ENCODE results near the gene PMIS2.

PMIS2 gene

DNA sequence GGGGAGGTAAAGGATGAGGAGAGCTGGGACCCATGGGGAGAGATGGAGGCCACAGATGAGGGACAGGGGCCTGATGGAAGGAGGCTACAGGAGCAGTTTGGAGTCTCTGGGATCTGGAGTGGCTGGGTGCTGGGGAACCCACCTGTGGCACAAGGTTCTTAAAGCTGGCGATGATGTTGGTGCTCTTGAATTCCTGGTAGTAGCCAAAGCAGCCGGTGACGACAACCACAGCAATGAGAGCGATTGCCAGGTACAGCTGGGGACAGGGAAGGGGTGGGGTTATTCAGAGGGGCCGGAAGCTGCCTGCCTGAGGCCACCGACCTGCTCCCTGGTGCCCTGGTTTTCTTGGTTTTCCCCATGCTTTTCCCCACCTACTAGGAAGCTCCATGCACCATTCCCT, 25.3 kb upstream of the PMIS2 start:
- no peak for DNase-seq (ENCODE audit: low spot score)
- TF ChIP-seq, protein P1, sequence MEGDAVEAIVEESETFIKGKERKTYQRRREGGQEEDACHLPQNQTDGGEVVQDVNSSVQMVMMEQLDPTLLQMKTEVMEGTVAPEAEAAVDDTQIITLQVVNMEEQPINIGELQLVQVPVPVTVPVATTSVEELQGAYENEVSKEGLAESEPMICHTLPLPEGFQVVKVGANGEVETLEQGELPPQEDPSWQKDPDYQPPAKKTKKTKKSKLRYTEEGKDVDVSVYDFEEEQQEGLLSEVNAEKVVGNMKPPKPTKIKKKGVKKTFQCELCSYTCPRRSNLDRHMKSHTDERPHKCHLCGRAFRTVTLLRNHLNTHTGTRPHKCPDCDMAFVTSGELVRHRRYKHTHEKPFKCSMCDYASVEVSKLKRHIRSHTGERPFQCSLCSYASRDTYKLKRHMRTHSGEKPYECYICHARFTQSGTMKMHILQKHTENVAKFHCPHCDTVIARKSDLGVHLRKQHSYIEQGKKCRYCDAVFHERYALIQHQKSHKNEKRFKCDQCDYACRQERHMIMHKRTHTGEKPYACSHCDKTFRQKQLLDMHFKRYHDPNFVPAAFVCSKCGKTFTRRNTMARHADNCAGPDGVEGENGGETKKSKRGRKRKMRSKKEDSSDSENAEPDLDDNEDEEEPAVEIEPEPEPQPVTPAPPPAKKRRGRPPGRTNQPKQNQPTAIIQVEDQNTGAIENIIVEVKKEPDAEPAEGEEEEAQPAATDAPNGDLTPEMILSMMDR (IDR thresholded peaks at IDR 0.05; ENCODE audit: borderline replicate concordance, control extremely low read depth, extremely low read depth, insufficient read depth, missing control alignments): no peak
- in situ Hi-C loops (cut with MboI; ENCODE audit: low sequenced_read_pairs, unreplicated experiment): no loop called here

DNA sequence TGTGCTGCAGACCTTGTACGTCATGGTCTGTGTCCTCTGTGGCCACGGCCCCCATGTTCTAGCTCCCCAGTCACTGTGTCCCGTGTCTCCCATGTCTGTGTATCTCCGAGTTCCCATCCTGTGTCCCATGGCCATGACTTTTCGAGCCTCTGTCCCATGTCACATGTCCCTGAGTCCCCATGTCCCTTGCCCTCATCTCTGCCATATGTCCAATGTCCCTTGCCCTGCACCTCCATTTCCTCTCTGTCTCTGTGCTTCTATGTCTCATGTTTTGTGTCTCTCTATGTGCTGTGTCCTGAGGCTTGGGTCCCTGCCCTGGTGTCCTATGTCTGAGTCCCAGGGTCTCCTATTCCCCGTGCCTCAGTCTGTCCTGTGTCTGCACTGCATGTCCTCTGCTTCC, 24.5 kb upstream of the PMIS2 start:
- TF ChIP-seq, protein P1 (IDR thresholded peaks at IDR 0.05; ENCODE audit: borderline replicate concordance, control extremely low read depth, extremely low read depth, insufficient read depth, missing control alignments): no peak
- in situ Hi-C loops (cut with MboI; ENCODE audit: low sequenced_read_pairs, unreplicated experiment): no loop called here
- no peak for DNase-seq (ENCODE audit: low spot score)

DNA sequence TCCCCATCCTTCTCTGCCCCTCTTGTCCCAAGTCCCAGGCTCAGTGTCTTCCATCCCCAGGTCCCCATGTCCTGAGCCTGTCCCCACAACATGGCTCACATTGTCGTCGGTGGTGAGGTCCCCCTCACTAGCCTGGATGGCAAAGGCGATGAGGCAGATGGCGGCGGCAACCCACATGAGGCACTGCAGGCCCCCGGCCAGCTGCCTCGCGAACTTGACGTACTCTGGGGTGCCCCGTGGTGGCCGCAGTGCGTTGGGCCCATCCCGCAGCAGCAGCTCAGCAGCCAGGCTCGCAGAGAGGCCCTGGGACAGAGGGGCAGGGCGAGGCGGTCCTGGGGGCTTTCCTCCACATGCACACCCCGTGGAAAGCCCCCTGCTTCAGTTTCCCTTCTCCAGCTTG, 23.6 kb upstream of the PMIS2 start:
- in situ Hi-C loops (cut with MboI; ENCODE audit: low sequenced_read_pairs, unreplicated experiment): no loop called here
- DNase-seq (ENCODE audit: low spot score): no peak
- TF ChIP-seq, protein P1 (IDR thresholded peaks at IDR 0.05; ENCODE audit: borderline replicate concordance, control extremely low read depth, extremely low read depth, insufficient read depth, missing control alignments): no peak

DNA sequence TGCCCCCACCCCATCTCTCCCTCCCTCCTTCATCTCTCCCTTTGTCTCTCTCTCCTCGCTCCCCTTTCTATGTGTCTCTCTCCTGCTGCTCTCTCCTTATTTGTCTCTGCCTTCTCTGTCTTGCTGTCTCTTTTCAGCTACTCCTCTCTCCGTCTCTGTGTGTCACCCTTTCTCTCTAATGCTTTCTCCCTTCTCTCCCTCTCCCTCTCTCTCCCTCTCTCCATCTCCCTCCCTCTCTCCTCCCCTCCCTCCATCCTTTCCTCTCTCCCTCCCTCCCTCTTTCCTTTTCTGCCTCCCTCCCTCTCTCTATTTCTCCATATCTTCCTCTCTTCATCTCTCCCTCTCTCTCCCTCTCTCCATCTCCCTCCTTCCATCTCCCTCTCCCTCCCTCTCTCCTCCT, 23.2 kb upstream of the PMIS2 start:
- no peak for DNase-seq (ENCODE audit: low spot score)
- in situ Hi-C loops (cut with MboI; ENCODE audit: low sequenced_read_pairs, unreplicated experiment): no loop called here
- TF ChIP-seq, protein P1 (IDR thresholded peaks at IDR 0.05; ENCODE audit: borderline replicate concordance, control extremely low read depth, extremely low read depth, insufficient read depth, missing control alignments): no peak

- TF ChIP-seq, protein P1 (IDR thresholded peaks at IDR 0.05; ENCODE audit: borderline replicate concordance, control extremely low read depth, extremely low read depth, insufficient read depth, missing control alignments): no peak
- in situ Hi-C loops (cut with MboI; ENCODE audit: low sequenced_read_pairs, unreplicated experiment): no loop called here
- no peak for DNase-seq (ENCODE audit: low spot score)
Observed at GRCh38 chr19:35563207-35563829, 22.7 kb upstream of the PMIS2 start, which contains the start of gene ATP4A. Gene ATP4A, minus strand, starts transcription at chr19:35563658. Its CDS starts 29 bp downstream, at chr19:35563629.

DNA sequence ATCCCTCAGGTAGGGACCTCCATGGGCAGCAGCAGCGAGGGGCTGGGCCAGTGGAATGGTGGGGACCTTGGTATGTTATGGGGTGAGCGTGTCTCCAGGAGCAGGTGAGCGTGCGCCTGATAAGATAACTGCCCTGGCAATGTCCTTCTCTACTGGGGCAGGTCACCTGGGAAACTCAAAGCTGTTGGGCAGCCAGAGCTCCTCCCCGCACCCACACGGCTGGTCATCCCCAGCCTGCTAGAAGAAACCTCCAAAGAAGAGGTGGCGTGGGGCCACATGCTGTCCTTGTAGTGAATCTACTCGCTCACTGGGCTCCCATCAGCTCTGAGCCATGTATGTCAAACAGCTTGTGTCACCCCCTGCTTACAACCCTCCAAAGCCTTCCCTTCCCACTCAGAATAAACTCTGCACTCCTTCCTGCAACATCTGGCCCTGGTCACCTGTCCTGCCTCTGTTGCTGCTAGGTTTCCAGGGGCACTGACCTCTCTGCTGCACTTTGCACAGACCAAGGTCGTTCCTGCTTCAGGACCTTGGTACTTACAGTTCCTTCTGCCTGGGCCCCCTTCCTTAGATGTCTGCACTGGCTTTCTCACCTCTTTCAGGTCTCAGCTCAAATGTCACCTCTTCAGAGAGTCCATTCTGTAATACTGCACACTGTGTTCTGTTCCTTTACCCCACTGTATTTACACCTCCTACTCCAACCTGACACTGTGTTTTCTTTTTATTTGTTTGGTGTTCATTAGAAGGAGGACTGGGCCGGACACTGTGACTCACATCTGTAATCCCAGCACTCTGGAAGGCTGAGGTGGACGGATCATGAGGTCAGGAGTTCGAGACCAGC, 20.7 kb upstream of the PMIS2 start:
- TF ChIP-seq, protein P1 (IDR thresholded peaks at IDR 0.05; ENCODE audit: borderline replicate concordance, control extremely low read depth, extremely low read depth, insufficient read depth, missing control alignments): no peak
- in situ Hi-C loops (cut with MboI; ENCODE audit: low sequenced_read_pairs, unreplicated experiment): no loop called here
- no peak for DNase-seq (ENCODE audit: low spot score)

Measured in GM13976 (cell line).